Upper lobe of left lung (tissue), 6 donors: Measurements from ENCODE around the gene KCNQ2. TPM values are rescaled to one million over a fixed set of nuclear protein-coding genes. Genes with fewer than 3 reads are reported as not detected.

Experiments
- ATAC-seq, 2 donors: fragments of 200-7000 bp; cut with Tn5 transposase; one replicate each; pipeline ENCODE4 v1.9.1; 2022; ENCODE audit warnings: mild to moderate bottlenecking in 2 of 2, moderate library complexity in 2 of 2; ENCODE audit not compliant: low FRiP score in 2 of 2
- DNase-seq, 2 donors: peaks; one replicate each; pipeline ENCODE4 v3.0.0-alpha.2; 2019 to 2020
- H3K27ac ChIP-seq, 4 donors: fragments of 200-600 bp; sonication (generic); one replicate each; pipeline ENCODE4 v1.5.1; 2016 to 2019
- H3K27me3 ChIP-seq, 4 donors: fragments of 200-600 bp; sonication (generic); one replicate each; pipeline ENCODE4 v1.5.1; 2017 to 2019
- H3K36me3 ChIP-seq, 4 donors: fragments of 200-600 bp; sonication (generic); one replicate each; pipeline ENCODE4 v1.5.1; 2016 to 2019
- H3K4me1 ChIP-seq, 4 donors: fragments of 200-600 bp; sonication (generic); one replicate each; pipeline ENCODE4 v1.5.1; 2018 to 2019
- H3K4me3 ChIP-seq, 4 donors: fragments of 200-600 bp; sonication (generic); one replicate each; pipeline ENCODE4 v1.5.1; 2017 to 2019; ENCODE audit warnings: mild to moderate bottlenecking in 2 of 4, moderate library complexity in 1 of 4
- H3K9me3 ChIP-seq, 4 donors: fragments of 200-600 bp; sonication (generic); one replicate each; pipeline ENCODE4 v1.5.1; 2018 to 2019
- EP300 ChIP-seq, 4 donors: sonication (generic); formaldehyde crosslinking; IDR thresholded peaks; one replicate each; pipeline ENCODE4 v1.5.1; 2017; ENCODE audit warnings: antibody characterized with exemption in 4 of 4, control low read depth in 2 of 4
- POLR2A ChIP-seq, 4 donors: fragments of 450-650 bp; IDR thresholded peaks; one replicate each; pipeline ENCODE4 v1.5.1; 2016 to 2017; ENCODE audit warnings: antibody characterized with exemption in 4 of 4, mild to moderate bottlenecking in 2 of 4
- POLR2AphosphoS5 ChIP-seq, 2 donors: sonication (generic); formaldehyde crosslinking; IDR thresholded peaks; one replicate each; pipeline ENCODE4 v1.5.1; 2017; ENCODE audit warnings: antibody characterized with exemption in 2 of 2
- WGBS, 2 donors: methylation state at CpG; one replicate each; pipeline ENCODE4 v1.1.5; 2017 to 2018; 5-methylcytosine and 5-hydroxymethylcytosine counted together
- total RNA-seq, 6 donors: library from RNA; depleted of rRNA in 4 of 6; stranded (reverse); fragments of >200 nt in 4 of 6; gene quantifications; one replicate each; pipeline versions ENCODE4 v1.1.0 to v1.2.1, GENCODE V29; 2016 to 2021
- TF ChIP-seq, protein P1 (sequence below), 6 experiments: fragments of 450-650 bp in 4 of 6; fragments of 200-600 bp in 2 of 6; sonication (generic) in 2 of 6; IDR thresholded peaks; one replicate each; pipeline ENCODE4 v1.5.1; 2016 to 2019; ENCODE audit warnings: antibody characterized with exemption in 6 of 6
- donor health status: DM: no; HTN: no; CAD: no; lungs with moderate emphysema.
- donor health status: DM: no; HTN: yes; CAD: no; lungs with severe emphysema.

The KCNQ2 gene
- total RNA-seq, 6 donors from 2014 or later: 0.66 TPM; not detected in 5

GRCh38 chr20:63365601-63366389 is 106.7 kb downstream of the KCNQ2 start:
- WGBS, 2 donors: 78 to 79% methylated on average over 5 to 22 of the region's 22 CpGs
- H3K27me3 ChIP-seq: peaks cover 0 to 11% (median 4%) of the 10 kb centered on the region in 4 donors
- H3K4me3 ChIP-seq: no peak overlapping the region
- no peaks in the 10 kb centered on the region for H3K9me3 ChIP-seq
- H3K4me1 ChIP-seq: peaks cover 0 to under 1% (median 0%) of the 10 kb centered on the region in 4 donors
- no peaks in the 10 kb centered on the region for H3K36me3 ChIP-seq
- ATAC-seq (no peak), DNase-seq (peak in 1 of 2 donors; percentile 79)
- no peak for TF ChIP-seq EP300 (IDR thresholded peaks at IDR 0.05)
- TF ChIP-seq POLR2A (IDR thresholded peaks at IDR 0.05): no peak
- TF ChIP-seq, protein P1, sequence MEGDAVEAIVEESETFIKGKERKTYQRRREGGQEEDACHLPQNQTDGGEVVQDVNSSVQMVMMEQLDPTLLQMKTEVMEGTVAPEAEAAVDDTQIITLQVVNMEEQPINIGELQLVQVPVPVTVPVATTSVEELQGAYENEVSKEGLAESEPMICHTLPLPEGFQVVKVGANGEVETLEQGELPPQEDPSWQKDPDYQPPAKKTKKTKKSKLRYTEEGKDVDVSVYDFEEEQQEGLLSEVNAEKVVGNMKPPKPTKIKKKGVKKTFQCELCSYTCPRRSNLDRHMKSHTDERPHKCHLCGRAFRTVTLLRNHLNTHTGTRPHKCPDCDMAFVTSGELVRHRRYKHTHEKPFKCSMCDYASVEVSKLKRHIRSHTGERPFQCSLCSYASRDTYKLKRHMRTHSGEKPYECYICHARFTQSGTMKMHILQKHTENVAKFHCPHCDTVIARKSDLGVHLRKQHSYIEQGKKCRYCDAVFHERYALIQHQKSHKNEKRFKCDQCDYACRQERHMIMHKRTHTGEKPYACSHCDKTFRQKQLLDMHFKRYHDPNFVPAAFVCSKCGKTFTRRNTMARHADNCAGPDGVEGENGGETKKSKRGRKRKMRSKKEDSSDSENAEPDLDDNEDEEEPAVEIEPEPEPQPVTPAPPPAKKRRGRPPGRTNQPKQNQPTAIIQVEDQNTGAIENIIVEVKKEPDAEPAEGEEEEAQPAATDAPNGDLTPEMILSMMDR (IDR thresholded peaks at IDR 0.05): no peak
- H3K27ac ChIP-seq: no peak overlapping the region

DNA sequence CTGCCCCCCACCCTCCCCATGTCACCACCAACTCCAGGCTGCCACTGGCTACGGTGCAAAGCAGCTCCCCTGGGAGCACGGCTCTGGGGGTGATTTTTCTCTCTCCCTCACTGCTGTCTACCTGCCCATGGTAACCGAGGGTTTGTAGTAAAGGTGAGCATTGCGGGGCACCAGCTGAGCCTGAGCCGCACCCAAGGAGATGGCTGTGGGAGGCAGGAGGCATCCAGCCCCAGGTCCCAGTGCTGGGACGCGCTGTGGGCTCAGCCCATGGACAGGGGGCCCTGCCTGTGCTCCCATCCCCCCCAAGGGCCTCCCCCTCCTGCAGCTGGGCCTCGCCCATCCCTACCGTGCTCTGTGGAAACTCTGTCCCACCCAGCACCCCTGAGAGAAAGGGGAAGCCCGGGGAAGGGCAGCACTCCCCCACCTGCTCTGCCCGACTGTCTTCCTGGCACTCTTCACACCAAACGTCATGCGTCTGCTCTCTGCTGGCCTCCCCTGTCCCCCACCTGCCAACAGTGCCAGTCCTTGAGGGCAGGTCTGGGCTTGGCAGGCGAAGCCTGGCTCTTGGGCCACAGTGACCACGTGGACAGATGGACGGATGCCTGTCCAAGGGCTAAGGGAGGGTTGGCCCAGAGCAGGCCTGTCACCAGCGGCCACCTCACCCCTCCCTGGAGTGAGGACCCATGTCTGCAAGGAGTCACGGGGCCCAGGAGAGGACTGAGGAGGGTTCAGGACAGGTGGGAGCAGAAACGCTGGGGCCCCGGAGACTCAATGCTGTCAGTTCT is 107.5 kb downstream of the KCNQ2 start:
- H3K4me3 ChIP-seq: no peak overlapping the region
- no peak overlapping the region for H3K27ac ChIP-seq
- ATAC-seq: no peak
- no peaks in the 10 kb centered on the region for H3K36me3 ChIP-seq
- 67 to 77% methylated on average over 3 to 16 of the region's 20 CpGs for WGBS, 2 donors
- TF ChIP-seq, protein P1 (IDR thresholded peaks at IDR 0.05): no peak
- no peak for TF ChIP-seq POLR2A (IDR thresholded peaks at IDR 0.05)
- TF ChIP-seq EP300 (IDR thresholded peaks at IDR 0.05): no peak
- no peak for TF ChIP-seq POLR2AphosphoS5 (IDR thresholded peaks at IDR 0.05)
- H3K9me3 ChIP-seq: no peaks in the 10 kb centered on the region
- H3K4me1 ChIP-seq: peaks cover 0 to 4% (median 0%) of the 10 kb centered on the region in 4 donors
- H3K27me3 ChIP-seq: peaks cover 0 to 19% (median 8%) of the 10 kb centered on the region in 4 donors
- DNase-seq: peak in 1 of 2 donors; percentile 73

- Histone ChIP-seq H3K36me3 (no peaks in the 10 kb centered on the region), H3K27me3 (peaks cover 0 to 21% (median 8%) of the 10 kb centered on the region in 4 donors), H3K27ac (no peak overlapping the region), H3K9me3 (no peaks in the 10 kb centered on the region), H3K4me1 (peaks cover 0 to 4% (median 0%) of the 10 kb centered on the region in 4 donors), H3K4me3 (no peak overlapping the region)
- TF ChIP-seq, protein P1 (IDR thresholded peaks at IDR 0.05): no peak
- TF ChIP-seq POLR2AphosphoS5 (IDR thresholded peaks at IDR 0.05) (no peak), POLR2A (IDR thresholded peaks at IDR 0.05) (no peak), EP300 (IDR thresholded peaks at IDR 0.05) (no peak)
- 65 to 74% methylated on average over 13 to 17 of the region's 19 CpGs for WGBS, 2 donors
- ATAC-seq: no peak
- DNase-seq: peak in 1 of 2 donors; percentile 62
Observed at GRCh38 chr20:63363981-63364561, 108.4 kb downstream of the KCNQ2 start.

GRCh38 chr20:63363013-63363957 is 109.2 kb downstream of the KCNQ2 start:
- H3K36me3 ChIP-seq: no peaks in the 10 kb centered on the region
- no peak overlapping the region for H3K4me3 ChIP-seq
- H3K4me1 ChIP-seq: peaks cover 0 to 4% (median 0%) of the 10 kb centered on the region in 4 donors
- H3K27ac ChIP-seq: no peak overlapping the region
- peak in 1 of 2 donors; percentile 56 for DNase-seq
- no peaks in the 10 kb centered on the region for H3K9me3 ChIP-seq
- H3K27me3 ChIP-seq: peaks cover 0 to 21% (median 8%) of the 10 kb centered on the region in 4 donors
- no peak for TF ChIP-seq POLR2AphosphoS5 (IDR thresholded peaks at IDR 0.05)
- TF ChIP-seq EP300 (IDR thresholded peaks at IDR 0.05): no peak
- TF ChIP-seq, protein P1 (IDR thresholded peaks at IDR 0.05): no peak
- TF ChIP-seq POLR2A (IDR thresholded peaks at IDR 0.05): no peak
- WGBS, 2 donors: 68 to 80% methylated on average over 2 to 23 of the region's 23 CpGs
- no peak for ATAC-seq
